ENCODE measurements around the gene TMEM82. TPM values are rescaled to one million over a fixed set of nuclear protein-coding genes. Genes with fewer than 3 reads are reported as not detected.

The TMEM82 gene
- total and polyA plus RNA-seq, 9 of the 15 experiments (the other 6 are each of a cell fraction or from before 2014, with no cell fraction given), result not detected

DNA sequence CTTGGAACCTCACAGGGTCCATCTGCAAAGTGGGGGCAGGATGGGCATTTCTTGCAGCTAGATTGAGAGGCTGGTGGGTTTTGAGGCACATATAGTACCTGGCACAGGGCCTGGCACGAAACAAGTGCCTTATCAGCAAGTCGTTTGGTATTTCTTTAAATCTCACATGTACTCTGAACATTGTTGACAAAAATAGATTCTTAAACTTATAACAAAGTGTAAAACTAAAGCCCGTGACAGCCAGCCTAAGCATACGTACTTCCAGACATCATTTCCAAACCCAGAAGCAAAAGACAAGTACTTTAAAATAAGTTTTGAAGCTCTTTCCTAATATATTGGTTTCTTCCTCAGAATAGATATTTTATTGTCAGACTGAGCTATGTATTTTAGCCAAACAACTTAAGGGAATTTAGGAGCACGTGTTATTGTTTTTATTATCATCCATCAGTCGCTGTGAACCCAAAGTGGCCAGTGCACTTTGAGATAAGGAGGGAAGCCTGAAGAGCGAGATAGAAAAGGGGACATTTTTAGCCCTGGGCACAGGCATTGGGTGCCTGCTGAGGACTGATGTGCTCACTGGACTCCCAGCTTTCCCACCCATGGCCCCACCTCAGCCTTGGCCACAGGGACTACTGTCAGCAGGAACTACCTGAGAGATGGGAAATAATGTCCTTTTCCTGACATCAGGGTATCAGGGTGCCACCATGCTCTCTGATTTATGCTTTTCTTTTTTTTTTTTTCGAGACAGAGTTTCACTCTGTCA lies 19.2 kb downstream of the TMEM82 start (continued):
- no peak for TF ChIP-seq RBM22 (IDR thresholded peaks at IDR 0.05; ENCODE audit: low read depth, low read length, poor library complexity, severe bottlenecking)
- no peak for TF ChIP-seq ZKSCAN1 (IDR thresholded peaks at IDR 0.05; ENCODE audit: low read depth, low read length)
- no peak for TF ChIP-seq NELFE (IDR thresholded peaks at IDR 0.05; ENCODE audit: insufficient read depth, insufficient read length)
- no peak for TF ChIP-seq NBN (IDR thresholded peaks at IDR 0.05; ENCODE audit: low read depth)
- no peak for TF ChIP-seq RUNX1 (IDR thresholded peaks at IDR 0.05; ENCODE audit: low read depth)
- no peak for TF ChIP-seq FOXA3 (CRISPR knock-in tag; conservative IDR thresholded peaks at IDR 0.05 in 1 of 2, IDR thresholded peaks at IDR 0.05 in 1 of 2)
- no peak for TF ChIP-seq HNRNPK (IDR thresholded peaks at IDR 0.05; ENCODE audit: low read depth, low read length, poor library complexity, severe bottlenecking)
- TF ChIP-seq ZNF174 (CRISPR knock-in tag; IDR thresholded peaks at IDR 0.05), result no peak
- TF ChIP-seq, protein P1, sequence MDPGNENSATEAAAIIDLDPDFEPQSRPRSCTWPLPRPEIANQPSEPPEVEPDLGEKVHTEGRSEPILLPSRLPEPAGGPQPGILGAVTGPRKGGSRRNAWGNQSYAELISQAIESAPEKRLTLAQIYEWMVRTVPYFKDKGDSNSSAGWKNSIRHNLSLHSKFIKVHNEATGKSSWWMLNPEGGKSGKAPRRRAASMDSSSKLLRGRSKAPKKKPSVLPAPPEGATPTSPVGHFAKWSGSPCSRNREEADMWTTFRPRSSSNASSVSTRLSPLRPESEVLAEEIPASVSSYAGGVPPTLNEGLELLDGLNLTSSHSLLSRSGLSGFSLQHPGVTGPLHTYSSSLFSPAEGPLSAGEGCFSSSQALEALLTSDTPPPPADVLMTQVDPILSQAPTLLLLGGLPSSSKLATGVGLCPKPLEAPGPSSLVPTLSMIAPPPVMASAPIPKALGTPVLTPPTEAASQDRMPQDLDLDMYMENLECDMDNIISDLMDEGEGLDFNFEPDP (CRISPR knock-in tag; IDR thresholded peaks at IDR 0.05), result no peak
- TF ChIP-seq NFRKB (IDR thresholded peaks at IDR 0.05; ENCODE audit: low read depth), result no peak
- TF ChIP-seq, protein P2, sequence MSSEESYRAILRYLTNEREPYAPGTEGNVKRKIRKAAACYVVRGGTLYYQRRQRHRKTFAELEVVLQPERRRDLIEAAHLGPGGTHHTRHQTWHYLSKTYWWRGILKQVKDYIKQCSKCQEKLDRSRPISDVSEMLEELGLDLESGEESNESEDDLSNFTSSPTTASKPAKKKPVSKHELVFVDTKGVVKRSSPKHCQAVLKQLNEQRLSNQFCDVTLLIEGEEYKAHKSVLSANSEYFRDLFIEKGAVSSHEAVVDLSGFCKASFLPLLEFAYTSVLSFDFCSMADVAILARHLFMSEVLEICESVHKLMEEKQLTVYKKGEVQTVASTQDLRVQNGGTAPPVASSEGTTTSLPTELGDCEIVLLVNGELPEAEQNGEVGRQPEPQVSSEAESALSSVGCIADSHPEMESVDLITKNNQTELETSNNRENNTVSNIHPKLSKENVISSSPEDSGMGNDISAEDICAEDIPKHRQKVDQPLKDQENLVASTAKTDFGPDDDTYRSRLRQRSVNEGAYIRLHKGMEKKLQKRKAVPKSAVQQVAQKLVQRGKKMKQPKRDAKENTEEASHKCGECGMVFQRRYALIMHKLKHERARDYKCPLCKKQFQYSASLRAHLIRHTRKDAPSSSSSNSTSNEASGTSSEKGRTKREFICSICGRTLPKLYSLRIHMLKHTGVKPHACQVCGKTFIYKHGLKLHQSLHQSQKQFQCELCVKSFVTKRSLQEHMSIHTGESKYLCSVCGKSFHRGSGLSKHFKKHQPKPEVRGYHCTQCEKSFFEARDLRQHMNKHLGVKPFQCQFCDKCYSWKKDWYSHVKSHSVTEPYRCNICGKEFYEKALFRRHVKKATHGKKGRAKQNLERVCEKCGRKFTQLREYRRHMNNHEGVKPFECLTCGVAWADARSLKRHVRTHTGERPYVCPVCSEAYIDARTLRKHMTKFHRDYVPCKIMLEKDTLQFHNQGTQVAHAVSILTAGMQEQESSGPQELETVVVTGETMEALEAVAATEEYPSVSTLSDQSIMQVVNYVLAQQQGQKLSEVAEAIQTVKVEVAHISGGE (CRISPR knock-in tag; IDR thresholded peaks at IDR 0.05), result 0 out of 6 replicates have a peak, but pooled peaks of 1 of the 3 experiments have one; percentile 23
- TF ChIP-seq ELF1 (tag; IDR thresholded peaks at IDR 0.05), result 0 out of 2 replicates have a peak, but pooled peaks have one; percentile 24
- no peak for TF ChIP-seq HDAC2 (IDR thresholded peaks at IDR 0.05)
- TF ChIP-seq, protein P3, sequence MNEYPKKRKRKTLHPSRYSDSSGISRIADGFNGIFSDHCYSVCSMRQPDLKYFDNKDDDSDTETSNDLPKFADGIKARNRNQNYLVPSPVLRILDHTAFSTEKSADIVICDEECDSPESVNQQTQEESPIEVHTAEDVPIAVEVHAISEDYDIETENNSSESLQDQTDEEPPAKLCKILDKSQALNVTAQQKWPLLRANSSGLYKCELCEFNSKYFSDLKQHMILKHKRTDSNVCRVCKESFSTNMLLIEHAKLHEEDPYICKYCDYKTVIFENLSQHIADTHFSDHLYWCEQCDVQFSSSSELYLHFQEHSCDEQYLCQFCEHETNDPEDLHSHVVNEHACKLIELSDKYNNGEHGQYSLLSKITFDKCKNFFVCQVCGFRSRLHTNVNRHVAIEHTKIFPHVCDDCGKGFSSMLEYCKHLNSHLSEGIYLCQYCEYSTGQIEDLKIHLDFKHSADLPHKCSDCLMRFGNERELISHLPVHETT (CRISPR knock-in tag; conservative IDR thresholded peaks at IDR 0.05 in 1 of 2, IDR thresholded peaks at IDR 0.05 in 1 of 2), result no peak
- TF ChIP-seq CEBPG (CRISPR knock-in tag; IDR thresholded peaks at IDR 0.05), result no peak
- no peak for TF ChIP-seq CEBPG (tag; conservative IDR thresholded peaks at IDR 0.05 in 1 of 2, IDR thresholded peaks at IDR 0.05 in 1 of 2)
- TF ChIP-seq, protein P4, sequence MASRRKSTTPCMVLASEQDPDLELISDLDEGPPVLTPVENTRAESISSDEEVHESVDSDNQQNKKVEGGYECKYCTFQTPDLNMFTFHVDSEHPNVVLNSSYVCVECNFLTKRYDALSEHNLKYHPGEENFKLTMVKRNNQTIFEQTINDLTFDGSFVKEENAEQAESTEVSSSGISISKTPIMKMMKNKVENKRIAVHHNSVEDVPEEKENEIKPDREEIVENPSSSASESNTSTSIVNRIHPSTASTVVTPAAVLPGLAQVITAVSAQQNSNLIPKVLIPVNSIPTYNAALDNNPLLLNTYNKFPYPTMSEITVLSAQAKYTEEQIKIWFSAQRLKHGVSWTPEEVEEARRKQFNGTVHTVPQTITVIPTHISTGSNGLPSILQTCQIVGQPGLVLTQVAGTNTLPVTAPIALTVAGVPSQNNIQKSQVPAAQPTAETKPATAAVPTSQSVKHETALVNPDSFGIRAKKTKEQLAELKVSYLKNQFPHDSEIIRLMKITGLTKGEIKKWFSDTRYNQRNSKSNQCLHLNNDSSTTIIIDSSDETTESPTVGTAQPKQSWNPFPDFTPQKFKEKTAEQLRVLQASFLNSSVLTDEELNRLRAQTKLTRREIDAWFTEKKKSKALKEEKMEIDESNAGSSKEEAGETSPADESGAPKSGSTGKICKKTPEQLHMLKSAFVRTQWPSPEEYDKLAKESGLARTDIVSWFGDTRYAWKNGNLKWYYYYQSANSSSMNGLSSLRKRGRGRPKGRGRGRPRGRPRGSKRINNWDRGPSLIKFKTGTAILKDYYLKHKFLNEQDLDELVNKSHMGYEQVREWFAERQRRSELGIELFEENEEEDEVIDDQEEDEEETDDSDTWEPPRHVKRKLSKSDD (conservative IDR thresholded peaks at IDR 0.05; ENCODE audit: low read length), result no peak
